K562 (cell line): ENCODE measurements around the gene MS4A8.

Experiments
- CEBPZ ChIP-seq: fragments of 150-350 bp; IDR thresholded peaks from 2 replicates; pipeline ENCODE4 v1.6.1; 2014; ENCODE audit warnings: low read depth, mild to moderate bottlenecking, low read length, borderline replicate concordance
- CHD1 ChIP-seq: fragments of 200-600 bp; sonication (generic); IDR thresholded peaks from one replicate; pipeline ENCODE4 v1.6.1; 2012; ENCODE audit warnings: mild to moderate bottlenecking, moderate library complexity, low read length, inconsistent platforms
- CHD2 ChIP-seq: IDR thresholded peaks from 2 replicates; pipeline ENCODE4 v1.6.1; 2011; ENCODE audit warnings: low read depth, low read length
- EGR1 ChIP-seq: fragments of 450-650 bp; conservative IDR thresholded peaks from 2 replicates; pipeline ENCODE4 v1.6.1; 2017; ENCODE audit warnings: mild to moderate bottlenecking
- MAFK ChIP-seq: IDR thresholded peaks from 2 replicates; pipeline ENCODE4 v1.6.1; 2011; ENCODE audit warnings: low read length, improper control_type of control experiment
- MED1 ChIP-seq: sonication (generic); formaldehyde crosslinking; IDR thresholded peaks from 2 replicates; pipeline ENCODE4 v1.8.1; 2023; ENCODE audit warnings: missing genetic modification reagents, borderline replicate concordance
- POLR2A ChIP-seq: fragments of 450-650 bp; conservative IDR thresholded peaks from 2 replicates; pipeline ENCODE4 v1.6.1; 2016
- SIN3A ChIP-seq, 2 experiments: fragments of 150-350 bp in 1 of 2; IDR thresholded peaks; 2 replicates each; pipeline ENCODE4 v1.6.1; 2011 to 2016; ENCODE audit warnings: borderline replicate concordance in 2 of 2, low read depth in 2 of 2, low read length in 2 of 2, mild to moderate bottlenecking in 2 of 2, moderate library complexity in 2 of 2; ENCODE audit not compliant: control insufficient read depth in 1 of 2
- TF ChIP-seq, protein P1 (sequence below), 2 experiments: fragments of 450-650 bp in 1 of 2; sonication (generic) in 1 of 2; formaldehyde crosslinking in 1 of 2; IDR thresholded peaks in 1 of 2; conservative IDR thresholded peaks in 1 of 2; 2 replicates each; pipeline versions ENCODE4 v1.6.1 to v1.8.1; 2016 to 2023; ENCODE audit warnings: mild to moderate bottlenecking in 2 of 2, moderate library complexity in 2 of 2, inconsistent platforms in 1 of 2, missing genetic modification reagents in 1 of 2

DNA sequence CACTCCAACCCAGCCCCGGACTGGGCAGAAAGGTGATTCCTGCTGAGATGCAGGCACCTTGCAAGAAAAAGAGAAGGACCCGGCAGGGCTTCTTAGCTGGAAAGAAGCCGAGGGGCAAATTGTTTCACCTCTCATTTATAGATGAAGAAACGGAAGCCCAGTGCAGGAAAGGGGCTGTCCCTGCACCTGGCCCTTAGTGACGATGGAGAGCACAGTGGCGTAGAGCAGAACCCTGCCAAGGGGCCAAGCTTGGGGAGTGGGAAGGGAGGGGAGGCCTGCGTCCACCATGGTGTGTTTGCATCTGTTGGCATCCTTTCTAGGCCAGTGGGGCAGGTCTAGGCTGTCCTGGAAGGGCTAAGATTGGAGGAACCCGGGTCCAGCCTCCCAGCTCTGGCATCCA lies 49.4 kb downstream of the MS4A8 start:
- TF ChIP-seq, protein P1, sequence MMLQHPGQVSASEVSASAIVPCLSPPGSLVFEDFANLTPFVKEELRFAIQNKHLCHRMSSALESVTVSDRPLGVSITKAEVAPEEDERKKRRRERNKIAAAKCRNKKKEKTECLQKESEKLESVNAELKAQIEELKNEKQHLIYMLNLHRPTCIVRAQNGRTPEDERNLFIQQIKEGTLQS (IDR thresholded peaks at IDR 0.05): no peak
- TF ChIP-seq, protein P1 (CRISPR knock-in tag; conservative IDR thresholded peaks at IDR 0.05): no peak
- TF ChIP-seq MAFK (no peak), CEBPZ (no peak), CHD2 (no peak), POLR2A (no peak), EGR1 (no peak), MED1 (no peak), CHD1 (no peak), SIN3A (IDR thresholded peaks at IDR 0.05; ENCODE audit: borderline replicate concordance in 2 of 2, control insufficient read depth in 1 of 2, low read depth in 2 of 2, low read length in 2 of 2) (no peak)
